Peyer's patch (tissue), 4 donors: ENCODE measurements around the gene RAVER1. TPM values are rescaled to one million over a fixed set of nuclear protein-coding genes. Genes with fewer than 3 reads are reported as not detected.

Experiments used
- DNase-seq, 3 donors: peaks; one replicate each; pipeline ENCODE4 v3.0.0-alpha.2; 2017 to 2019
- H3K27ac ChIP-seq, 4 donors: fragments of 200-600 bp; sonication (generic); one replicate each; pipeline ENCODE4 v1.5.1; 2016 to 2019
- H3K27me3 ChIP-seq, 2 donors: fragments of 200-600 bp; sonication (generic); one replicate each; pipeline ENCODE4 v1.5.1; 2019
- H3K36me3 ChIP-seq, 3 donors: fragments of 200-600 bp; sonication (generic); one replicate each; pipeline ENCODE4 v1.5.1; 2016 to 2019
- H3K4me1 ChIP-seq, 4 donors: fragments of 200-600 bp; sonication (generic); one replicate each; pipeline ENCODE4 v1.5.1; 2016 to 2019
- H3K4me3 ChIP-seq, 4 donors: fragments of 200-600 bp; sonication (generic); 1 replicate in 3 of 4; 2 replicates in 1 of 4; pipeline ENCODE4 v1.5.1; 2016 to 2019; ENCODE audit warnings: mild to moderate bottlenecking in 1 of 4
- H3K9me3 ChIP-seq, 4 donors: fragments of 200-600 bp; sonication (generic); one replicate each; pipeline ENCODE4 v1.5.1; 2016 to 2019; ENCODE audit warnings: mild to moderate bottlenecking in 1 of 4
- POLR2A ChIP-seq, 2 donors: fragments of 450-650 bp; IDR thresholded peaks; one replicate each; pipeline ENCODE4 v1.5.1; 2017; ENCODE audit warnings: antibody characterized with exemption in 2 of 2, mild to moderate bottlenecking in 2 of 2, moderate library complexity in 2 of 2
- total RNA-seq, 4 donors: library from RNA; depleted of rRNA; stranded (reverse); fragments of >200 nt; gene quantifications; one replicate each; pipeline ENCODE4 v1.1.0, GENCODE V29; 2016
- TF ChIP-seq, protein P1 (sequence below), 6 experiments: fragments of 450-650 bp in 4 of 6; fragments of 200-600 bp in 2 of 6; sonication (generic) in 1 of 6; IDR thresholded peaks; one replicate each; pipeline ENCODE4 v1.5.1; 2017 to 2019; ENCODE audit warnings: antibody characterized with exemption in 6 of 6, mild to moderate bottlenecking in 3 of 6, moderate library complexity in 1 of 6

RAVER1 gene
- total RNA-seq, 4 donors from 2014 or later: 42.1 to 66.5 (median 55.8) TPM

DNA sequence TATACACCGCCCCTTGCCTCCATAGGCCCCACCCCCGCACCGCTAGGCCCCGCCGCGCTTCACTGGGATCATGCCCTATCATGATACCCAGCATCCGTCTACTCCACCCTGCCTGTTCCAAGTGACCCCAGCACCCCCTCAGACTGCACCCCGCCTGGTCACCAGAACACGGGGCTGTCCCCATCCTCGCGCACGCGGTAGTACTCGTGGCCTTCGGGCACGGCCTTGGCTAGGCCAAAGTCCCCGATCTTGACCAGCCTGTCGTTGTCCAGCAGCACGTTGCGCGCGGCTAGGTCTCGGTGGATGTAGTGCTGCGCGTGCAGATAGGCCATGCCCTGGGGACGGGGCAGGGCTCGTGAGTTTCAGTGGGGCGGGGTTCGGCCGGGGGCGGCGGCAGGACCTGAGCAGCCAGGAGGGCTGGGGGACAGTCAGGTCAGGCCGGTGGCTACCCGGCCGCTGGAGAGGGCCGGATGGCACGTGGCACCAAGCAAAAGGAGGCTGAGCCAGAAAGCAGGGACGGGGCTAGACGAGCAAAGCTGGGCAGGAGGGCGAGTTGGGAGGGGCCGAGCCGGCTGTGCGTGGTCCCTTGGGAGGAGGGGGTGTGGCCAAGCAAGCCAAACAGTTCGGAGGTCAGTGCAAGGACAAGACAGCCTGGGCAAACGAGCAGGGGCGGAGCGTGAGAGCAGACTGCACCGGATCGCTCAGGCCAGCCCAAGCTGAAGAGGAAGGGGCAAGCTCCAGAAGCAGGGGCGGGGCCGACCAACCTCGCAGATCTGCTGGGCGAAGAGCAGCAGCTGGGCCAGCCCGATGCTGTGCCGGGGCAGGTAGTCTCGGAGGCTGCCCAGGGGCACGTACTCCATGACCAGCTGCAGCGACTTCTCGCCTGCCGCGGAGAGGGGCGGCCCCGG is 19.7 kb upstream of the RAVER1 start:
- no peaks in the 10 kb centered on the region for H3K9me3 ChIP-seq
- H3K4me3 ChIP-seq: no peak overlapping the region
- no peak for DNase-seq
- no peaks in the 10 kb centered on the region for H3K27me3 ChIP-seq
- TF ChIP-seq, protein P1, sequence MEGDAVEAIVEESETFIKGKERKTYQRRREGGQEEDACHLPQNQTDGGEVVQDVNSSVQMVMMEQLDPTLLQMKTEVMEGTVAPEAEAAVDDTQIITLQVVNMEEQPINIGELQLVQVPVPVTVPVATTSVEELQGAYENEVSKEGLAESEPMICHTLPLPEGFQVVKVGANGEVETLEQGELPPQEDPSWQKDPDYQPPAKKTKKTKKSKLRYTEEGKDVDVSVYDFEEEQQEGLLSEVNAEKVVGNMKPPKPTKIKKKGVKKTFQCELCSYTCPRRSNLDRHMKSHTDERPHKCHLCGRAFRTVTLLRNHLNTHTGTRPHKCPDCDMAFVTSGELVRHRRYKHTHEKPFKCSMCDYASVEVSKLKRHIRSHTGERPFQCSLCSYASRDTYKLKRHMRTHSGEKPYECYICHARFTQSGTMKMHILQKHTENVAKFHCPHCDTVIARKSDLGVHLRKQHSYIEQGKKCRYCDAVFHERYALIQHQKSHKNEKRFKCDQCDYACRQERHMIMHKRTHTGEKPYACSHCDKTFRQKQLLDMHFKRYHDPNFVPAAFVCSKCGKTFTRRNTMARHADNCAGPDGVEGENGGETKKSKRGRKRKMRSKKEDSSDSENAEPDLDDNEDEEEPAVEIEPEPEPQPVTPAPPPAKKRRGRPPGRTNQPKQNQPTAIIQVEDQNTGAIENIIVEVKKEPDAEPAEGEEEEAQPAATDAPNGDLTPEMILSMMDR (IDR thresholded peaks at IDR 0.05): no peak
- no peak for TF ChIP-seq POLR2A (IDR thresholded peaks at IDR 0.05)
- no peaks in the 10 kb centered on the region for H3K4me1 ChIP-seq
- peak overlapping the region in 1 of 4 donors; percentile 49 for H3K27ac ChIP-seq
- H3K36me3 ChIP-seq: peaks cover 0 to 79% (median 0%) of the 10 kb centered on the region in 3 donors

DNA sequence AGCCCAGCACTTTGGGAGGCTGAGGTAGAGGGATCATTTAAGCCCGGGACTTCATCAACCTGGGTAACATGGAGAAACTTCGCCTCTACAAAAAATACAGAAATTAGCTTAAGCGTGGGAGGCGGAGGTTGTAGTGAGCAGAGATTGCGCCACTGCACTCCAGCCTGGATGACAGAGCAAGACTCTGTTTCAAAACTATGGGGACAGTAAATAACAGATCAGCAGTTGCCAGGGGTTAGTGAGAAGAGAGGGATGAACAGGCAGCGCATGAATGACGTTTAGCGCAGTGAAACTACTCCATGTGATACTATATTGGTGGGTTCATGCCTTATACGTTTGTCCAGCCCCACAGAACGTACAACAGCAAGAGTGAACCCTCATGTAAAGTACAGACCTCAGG is 13.2 kb upstream of the RAVER1 start:
- Histone ChIP-seq H3K4me3 (no peak overlapping the region), H3K27me3 (no peaks in the 10 kb centered on the region), H3K4me1 (no peaks in the 10 kb centered on the region), H3K9me3 (no peaks in the 10 kb centered on the region), H3K36me3 (peaks cover 0 to 18% (median 0%) of the 10 kb centered on the region in 3 donors), H3K27ac (no peak overlapping the region)
- no peak for DNase-seq
- TF ChIP-seq, protein P1 (IDR thresholded peaks at IDR 0.05): no peak
- no peak for TF ChIP-seq POLR2A (IDR thresholded peaks at IDR 0.05)

DNA sequence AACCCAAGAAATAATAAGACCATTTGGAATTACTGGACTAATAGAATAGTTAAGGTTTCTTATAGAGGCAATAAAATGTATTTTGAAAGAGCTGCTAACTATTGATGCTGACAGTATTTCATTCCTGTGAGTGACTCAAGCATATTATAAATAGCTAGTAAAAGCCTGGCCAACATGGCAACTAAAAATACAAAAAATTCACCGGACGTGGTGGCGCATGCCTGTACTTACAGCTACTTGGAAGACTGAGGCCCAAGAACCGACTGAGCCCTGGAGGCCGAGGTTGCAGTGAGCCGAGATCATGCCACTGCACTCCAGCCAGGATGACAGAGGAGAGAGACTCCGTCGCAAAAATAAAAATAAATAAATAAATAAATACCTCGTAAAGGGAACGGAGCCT is 11.5 kb upstream of the RAVER1 start:
- no peaks in the 10 kb centered on the region for H3K4me1 ChIP-seq

DNA sequence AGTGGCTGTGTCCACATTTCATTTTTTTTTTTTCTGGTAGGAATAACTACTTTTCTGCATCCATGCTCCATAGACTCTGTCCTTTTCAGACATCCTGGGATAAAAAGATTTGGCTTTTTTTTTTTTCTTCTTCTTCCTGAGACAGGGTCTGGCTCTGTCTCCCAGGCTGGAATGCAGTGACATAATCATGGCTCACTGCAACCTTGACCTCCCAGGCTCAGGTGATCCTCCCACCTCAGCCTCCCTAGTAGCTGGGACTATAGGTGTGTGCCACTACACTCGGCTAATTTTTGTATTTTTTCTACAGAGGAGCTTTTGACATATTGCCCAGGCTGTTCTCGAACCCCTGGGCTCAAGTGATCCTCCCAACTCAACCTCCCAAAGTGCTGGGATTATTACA is 10.2 kb upstream of the RAVER1 start:
- H3K36me3 ChIP-seq: no peaks in the 10 kb centered on the region
- no peaks in the 10 kb centered on the region for H3K27me3 ChIP-seq
- TF ChIP-seq POLR2A (IDR thresholded peaks at IDR 0.05): no peak
- TF ChIP-seq, protein P1 (IDR thresholded peaks at IDR 0.05): no peak
- no peak for DNase-seq
- H3K9me3 ChIP-seq: no peaks in the 10 kb centered on the region
- H3K4me3 ChIP-seq: no peak overlapping the region
- no peaks in the 10 kb centered on the region for H3K4me1 ChIP-seq
- H3K27ac ChIP-seq: no peak overlapping the region

More for the DNA sequence above, 11.5 kb upstream of the RAVER1 start:
- Histone ChIP-seq H3K9me3 (no peaks in the 10 kb centered on the region), H3K36me3 (peaks cover 0 to 3% (median 0%) of the 10 kb centered on the region in 3 donors), H3K4me3 (no peak overlapping the region), H3K27ac (no peak overlapping the region), H3K27me3 (no peaks in the 10 kb centered on the region)
- no peak for DNase-seq
- TF ChIP-seq, protein P1 (IDR thresholded peaks at IDR 0.05): no peak
- no peak for TF ChIP-seq POLR2A (IDR thresholded peaks at IDR 0.05)

DNA sequence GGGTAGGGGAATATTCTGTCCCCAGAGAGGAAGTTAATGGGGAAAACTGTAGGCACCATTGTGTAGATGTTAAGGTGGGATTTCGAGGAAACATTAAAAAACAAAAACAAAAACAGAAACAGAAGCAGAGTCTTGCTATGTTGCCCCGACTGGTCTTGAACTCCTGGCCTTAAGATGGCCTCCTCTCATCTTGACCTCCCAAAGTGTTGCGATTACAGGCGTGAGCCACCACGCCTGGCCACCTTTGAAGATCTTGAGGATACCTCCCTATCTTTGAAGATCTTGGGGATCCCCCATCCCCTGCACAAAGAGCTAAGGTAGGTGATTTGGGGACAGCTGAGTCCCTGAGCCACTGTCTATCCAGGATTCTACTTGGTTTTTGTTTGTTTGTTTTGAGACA is 6.6 kb upstream of the RAVER1 start:
- Histone ChIP-seq H3K27ac (peak overlapping the region in 3 of 4 donors; percentile 28 to 85 (median 78)), H3K4me1 (no peaks in the 10 kb centered on the region), H3K9me3 (no peaks in the 10 kb centered on the region), H3K27me3 (no peaks in the 10 kb centered on the region), H3K4me3 (no peak overlapping the region), H3K36me3 (no peaks in the 10 kb centered on the region)
- no peak for TF ChIP-seq POLR2A (IDR thresholded peaks at IDR 0.05)
- TF ChIP-seq, protein P1 (IDR thresholded peaks at IDR 0.05): no peak
- no peak for DNase-seq
